PC-3 (cell line): ENCODE measurements around the gene GNAS. TPM values are rescaled to one million over a fixed set of nuclear protein-coding genes. Genes with fewer than 3 reads are reported as not detected.

Source experiments
- ATAC-seq: fragments of 200-7000 bp; cut with Tn5 transposase; 2 replicates; pipeline ENCODE4 v1.9.1; 2020; ENCODE audit warnings: mild to moderate bottlenecking, moderate library complexity
- BruUV-seq: library from RNA; stranded (reverse); fragments of 400-500 nt; replicated peaks from 2 replicates; lab custom pipeline; 2021; lab: Mats Ljungman, UMichigan
- CTCF ChIA-PET: fragments of 300-600 bp; sonication (Branson Sonifier 250); formaldehyde crosslinking; loops from one replicate; lab custom pipeline; 2022; ENCODE audit warnings: antibody characterized with exemption; lab: Charles Lee
- POLR2A ChIA-PET: fragments of 300-600 bp; sonication (Branson Sonifier 250); formaldehyde crosslinking; loops from one replicate; lab custom pipeline; 2022; ENCODE audit warnings: antibody characterized with exemption; ENCODE audit not compliant: unreplicated experiment; lab: Charles Lee
- DNase-seq: peaks from one replicate; pipeline ENCODE4 v3.0.0-alpha.2; 2015
- H2AFZ ChIP-seq: fragments of 300-600 bp; sonication (generic); 2 replicates; pipeline ENCODE4 v1.6.0; 2016; ENCODE audit warnings: antibody characterized with exemption, low read length
- H3F3A ChIP-seq: fragments of 300-600 bp; sonication (generic); one replicate; pipeline ENCODE4 v1.6.0; 2017; ENCODE audit warnings: antibody characterized with exemption, low read length, control low read depth, mild to moderate bottlenecking; ENCODE audit not compliant: unreplicated experiment
- H3K27ac ChIP-seq: fragments of 300-600 bp; sonication (generic); 2 replicates; pipeline ENCODE4 v1.5.1; 2016; ENCODE audit warnings: mild to moderate bottlenecking, low read length
- H3K27me3 ChIP-seq: fragments of 300-600 bp; sonication (generic); 2 replicates; pipeline ENCODE4 v1.6.1; 2016; ENCODE audit warnings: low read length, mixed read lengths
- H3K36me3 ChIP-seq: fragments of 300-600 bp; sonication (generic); 2 replicates; pipeline ENCODE4 v1.6.1; 2016; ENCODE audit warnings: low read depth, mixed run types, low read length, mixed read lengths
- H3K4me1 ChIP-seq: fragments of 300-600 bp; sonication (generic); 2 replicates; pipeline ENCODE4 v1.5.1; 2016; ENCODE audit warnings: low read length; ENCODE audit not compliant: insufficient read depth
- H3K4me2 ChIP-seq: fragments of 300-600 bp; sonication (generic); 2 replicates; pipeline ENCODE4 v1.6.0; 2016; ENCODE audit warnings: low read length
- H3K4me3 ChIP-seq: fragments of 300-600 bp; sonication (generic); 2 replicates; pipeline ENCODE4 v1.5.1; 2016; ENCODE audit warnings: mild to moderate bottlenecking, low read length, mixed read lengths
- H3K79me2 ChIP-seq: fragments of 300-600 bp; sonication (generic); 2 replicates; pipeline ENCODE4 v1.6.1; 2017; ENCODE audit warnings: low read length, mixed read lengths
- H3K9ac ChIP-seq: fragments of 300-600 bp; sonication (generic); 2 replicates; pipeline ENCODE4 v1.6.0; 2016; ENCODE audit warnings: mild to moderate bottlenecking, low read length
- H3K9me2 ChIP-seq: fragments of 300-600 bp; sonication (generic); replicated peaks from 2 replicates; pipeline ENCODE4 v1.6.1; 2016; ENCODE audit warnings: mixed run types, low read length, mixed read lengths
- H3K9me3 ChIP-seq: fragments of 300-600 bp; sonication (generic); 2 replicates; pipeline ENCODE4 v1.6.1; 2016; ENCODE audit warnings: low read length, mixed read lengths
- H4K20me1 ChIP-seq: fragments of 300-600 bp; sonication (generic); 2 replicates; pipeline ENCODE4 v1.6.1; 2016; ENCODE audit warnings: low read length, mixed read lengths
- EZH2 ChIP-seq: fragments of 300-600 bp; sonication (generic); IDR thresholded peaks from one replicate; pipeline ENCODE4 v1.6.1; 2017; ENCODE audit warnings: antibody characterized with exemption, mild to moderate bottlenecking, low read length; ENCODE audit not compliant: unreplicated experiment
- EZH2phosphoT487 ChIP-seq: fragments of 300-600 bp; sonication (generic); IDR thresholded peaks from 2 replicates; pipeline ENCODE4 v1.6.1; 2018; ENCODE audit warnings: mild to moderate bottlenecking, antibody characterized with exemption, low read length, borderline replicate concordance
- intact Hi-C: fragments of 100-400 bp; cut with micrococcal nuclease; formaldehyde crosslinking; loops from 2 replicates; pipeline ENCODE4 v1.9.0; 2023
- total RNA-seq: library from RNA; depleted of rRNA; stranded (reverse); fragments of >200 nt; gene quantifications from 2 replicates; pipeline ENCODE4 v1.2.3, GENCODE V29; 2014
- TF ChIP-seq, protein P1 (sequence below): fragments of 300-600 bp; sonication (generic); conservative IDR thresholded peaks from 2 replicates; pipeline ENCODE4 v1.5.1; 2017; ENCODE audit warnings: antibody characterized with exemption, low read depth, mild to moderate bottlenecking, low read length

The GNAS gene
- total RNA-seq, 1 experiment from 2014 or later, result 694 TPM

DNA sequence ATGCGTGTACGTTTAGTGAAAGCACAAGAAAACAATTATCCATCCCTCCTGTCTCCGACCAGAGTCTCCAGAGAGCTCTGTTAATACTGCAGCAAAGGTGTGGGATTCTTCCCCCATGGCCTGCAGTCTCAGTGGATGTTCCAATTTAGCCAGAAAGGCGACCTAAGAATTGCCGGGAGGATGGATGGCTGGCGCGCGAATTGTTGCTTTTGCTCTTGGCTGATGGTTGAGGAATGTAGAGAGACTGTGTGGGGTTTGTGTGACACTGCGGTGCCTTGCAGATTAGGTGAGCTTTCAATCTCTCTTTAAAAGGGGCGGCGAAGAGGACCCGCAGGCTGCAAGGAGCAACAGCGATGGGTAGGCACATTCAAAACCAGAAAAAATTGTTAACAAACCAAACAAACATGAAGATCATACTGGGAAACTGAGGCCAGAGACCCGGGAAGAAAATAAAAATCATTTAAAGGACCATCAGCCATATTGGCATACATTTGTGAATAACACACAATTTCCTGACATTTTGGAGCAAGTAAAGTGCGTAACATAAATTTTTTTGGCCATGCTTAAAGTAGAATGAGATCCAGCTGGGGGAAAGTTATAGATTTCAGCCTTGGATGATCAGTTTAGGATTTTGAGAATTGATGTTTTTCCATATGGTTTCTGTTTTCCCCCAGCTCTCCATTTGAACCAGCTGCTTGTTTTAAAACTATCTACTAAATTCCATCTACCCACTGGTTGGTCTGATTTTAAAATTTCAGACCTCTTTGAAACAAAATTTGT is 46.3 kb downstream of the GNAS start:
- TF ChIP-seq, protein P1, sequence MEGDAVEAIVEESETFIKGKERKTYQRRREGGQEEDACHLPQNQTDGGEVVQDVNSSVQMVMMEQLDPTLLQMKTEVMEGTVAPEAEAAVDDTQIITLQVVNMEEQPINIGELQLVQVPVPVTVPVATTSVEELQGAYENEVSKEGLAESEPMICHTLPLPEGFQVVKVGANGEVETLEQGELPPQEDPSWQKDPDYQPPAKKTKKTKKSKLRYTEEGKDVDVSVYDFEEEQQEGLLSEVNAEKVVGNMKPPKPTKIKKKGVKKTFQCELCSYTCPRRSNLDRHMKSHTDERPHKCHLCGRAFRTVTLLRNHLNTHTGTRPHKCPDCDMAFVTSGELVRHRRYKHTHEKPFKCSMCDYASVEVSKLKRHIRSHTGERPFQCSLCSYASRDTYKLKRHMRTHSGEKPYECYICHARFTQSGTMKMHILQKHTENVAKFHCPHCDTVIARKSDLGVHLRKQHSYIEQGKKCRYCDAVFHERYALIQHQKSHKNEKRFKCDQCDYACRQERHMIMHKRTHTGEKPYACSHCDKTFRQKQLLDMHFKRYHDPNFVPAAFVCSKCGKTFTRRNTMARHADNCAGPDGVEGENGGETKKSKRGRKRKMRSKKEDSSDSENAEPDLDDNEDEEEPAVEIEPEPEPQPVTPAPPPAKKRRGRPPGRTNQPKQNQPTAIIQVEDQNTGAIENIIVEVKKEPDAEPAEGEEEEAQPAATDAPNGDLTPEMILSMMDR, result no peak
- TF ChIP-seq EZH2phosphoT487, result no peak
- no peak for DNase-seq
- H3K4me3 ChIP-seq, result no peak overlapping the region
- H3K9me3 ChIP-seq, result no peaks in the 10 kb centered on the region
- H3K79me2 ChIP-seq, result peaks cover 91% of the 10 kb centered on the region
- no TSS peak for BruUV-seq
- H3K36me3 ChIP-seq, result peaks cover 55% of the 10 kb centered on the region
- H3K9ac ChIP-seq, result no peak overlapping the region
- no peak overlapping the region for H3K27ac ChIP-seq
- no peaks in the 10 kb centered on the region for H3K9me2 ChIP-seq
- H3K4me1 ChIP-seq, result peaks cover 18% of the 10 kb centered on the region
- no peak for ATAC-seq
- H2AFZ ChIP-seq, result no peak overlapping the region
- ChIA-PET POLR2A (no interaction called here), CTCF (no interaction called here)
- H3K4me2 ChIP-seq, result no peak overlapping the region
- intact Hi-C loops, result no loop called here
- no peaks in the 10 kb centered on the region for H3K27me3 ChIP-seq
- H4K20me1 ChIP-seq, result peaks cover 50% of the 10 kb centered on the region
- H3F3A ChIP-seq, result no peaks in the 10 kb centered on the region

DNA sequence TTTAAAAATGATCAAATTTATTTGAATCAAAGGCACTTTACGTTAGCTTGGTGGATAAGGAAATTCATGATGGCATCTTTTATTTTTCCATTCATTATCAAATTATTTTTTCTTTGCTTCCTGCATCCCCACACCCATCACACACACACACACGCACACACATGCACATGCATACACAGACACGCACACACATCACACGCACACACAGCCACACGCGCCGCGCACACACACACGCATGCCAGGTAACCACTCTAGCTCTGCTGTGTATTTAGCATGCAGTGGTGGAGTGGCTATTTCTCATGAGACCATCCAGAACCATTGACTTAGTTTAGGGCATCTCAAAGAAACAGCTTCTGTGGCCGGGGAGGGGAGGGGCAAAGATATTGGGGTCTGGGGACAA is 47.0 kb downstream of the GNAS start:
- Histone ChIP-seq H3K4me2 (no peak overlapping the region), H3K27me3 (no peaks in the 10 kb centered on the region), H3K79me2 (peaks cover 84% of the 10 kb centered on the region), H3F3A (no peaks in the 10 kb centered on the region), H4K20me1 (peaks cover 43% of the 10 kb centered on the region), H3K9me2 (no peaks in the 10 kb centered on the region), H3K27ac (no peak overlapping the region), H3K36me3 (peaks cover 61% of the 10 kb centered on the region), H3K9ac (no peak overlapping the region), H2AFZ (no peak overlapping the region), H3K4me3 (no peak overlapping the region), H3K4me1 (peaks cover 11% of the 10 kb centered on the region), H3K9me3 (no peaks in the 10 kb centered on the region)
- ChIA-PET CTCF (no interaction called here), POLR2A (no interaction called here)
- no peak for TF ChIP-seq EZH2
- TF ChIP-seq, protein P1, result no peak
- TF ChIP-seq EZH2phosphoT487, result no peak
- ATAC-seq, result no peak
- BruUV-seq, result no TSS peak
- no peak for DNase-seq
- intact Hi-C loops, result no loop called here

DNA sequence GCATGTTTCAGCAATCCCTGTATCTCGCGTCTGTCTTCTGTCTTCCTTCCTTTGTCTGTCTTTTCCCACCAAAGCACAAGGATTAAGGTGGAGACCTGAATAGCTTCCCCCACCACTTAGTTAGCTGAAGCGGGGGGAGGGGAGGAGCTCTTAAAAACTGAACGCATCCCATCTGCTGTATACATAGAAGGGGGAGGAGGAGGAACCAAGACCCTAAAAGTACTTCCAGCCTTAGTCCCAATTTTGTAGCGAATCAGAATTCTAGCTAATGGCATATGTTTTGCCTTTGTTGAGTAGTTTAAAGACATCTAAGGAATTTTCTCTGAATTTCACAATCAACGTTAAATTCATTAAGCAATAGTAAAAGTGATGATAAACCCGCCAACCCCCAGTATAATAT is 47.9 kb downstream of the GNAS start:
- TF ChIP-seq EZH2phosphoT487, result no peak
- no peak for TF ChIP-seq EZH2
- TF ChIP-seq, protein P1, result no peak
- no peak overlapping the region for H3K4me2 ChIP-seq
- no peaks in the 10 kb centered on the region for H3F3A ChIP-seq
- ATAC-seq (no peak), DNase-seq (no peak)
- BruUV-seq, result no TSS peak
- ChIA-PET POLR2A (no interaction called here), CTCF (no interaction called here)
- H3K9ac ChIP-seq, result no peak overlapping the region
- peaks cover 2% of the 10 kb centered on the region for H3K4me1 ChIP-seq
- H3K9me3 ChIP-seq, result no peaks in the 10 kb centered on the region
- peaks cover 75% of the 10 kb centered on the region for H3K79me2 ChIP-seq
- H3K36me3 ChIP-seq, result peaks cover 69% of the 10 kb centered on the region
- intact Hi-C loops, result no loop called here
- H3K27ac ChIP-seq, result no peak overlapping the region
- H4K20me1 ChIP-seq, result peaks cover 35% of the 10 kb centered on the region
- H3K9me2 ChIP-seq, result no peaks in the 10 kb centered on the region
- no peaks in the 10 kb centered on the region for H3K27me3 ChIP-seq
- no peak overlapping the region for H3K4me3 ChIP-seq
- no peak overlapping the region for H2AFZ ChIP-seq
